A549 (cell line): Measurements from ENCODE around the gene NCOA4. TPM values are rescaled to one million over a fixed set of nuclear protein-coding genes. Genes with fewer than 3 reads are reported as not detected.

Experiments
- ATAC-seq, 2 experiments: fragments of 200-7000 bp in 1 of 2; fragments of >200 bp in 1 of 2; cut with Nextera tagmentation in 1 of 2; cut with Tn5 transposase in 1 of 2; 3 replicates each; pipeline versions ENCODE4 v1.8.0 to v1.9.1; 2018 to 2020; ENCODE audit warnings: mild to moderate bottlenecking in 1 of 2, moderate library complexity in 1 of 2
- CTCF ChIA-PET: fragments of 300-600 bp; sonication (Branson Sonifier 250); formaldehyde crosslinking; extraction: SDS; loops from one replicate; lab custom pipeline; 2021; ENCODE audit warnings: antibody characterized with exemption, inconsistent platforms; lab: Yijun Ruan, JAX
- POLR2A ChIA-PET: fragments of 350-600 bp; formaldehyde crosslinking; extraction: SDS; loops from one replicate; lab custom pipeline; 2021; ENCODE audit warnings: antibody characterized with exemption, inconsistent platforms; lab: Yijun Ruan, JAX
- DNase-seq, 2 experiments: peaks; one replicate each; pipeline versions ENCODE4 v3.0.0 to v3.0.0-alpha.2; 2011 to 2016; ENCODE audit warnings: low read depth in 1 of 2, low spot score in 1 of 2
- FAIRE-seq: peaks from 2 replicates; lab custom pipeline; 2011; peaks lifted over from hg19 to GRCh38; lab: Jason Lieb, UNC
- H3K27ac ChIP-seq, 2 experiments: fragments of >200 bp; sonication (Bioruptor Twin); formaldehyde crosslinking; 3 replicates each; pipeline ENCODE4 v1.5.1; 2016 to 2017
- H3K4me1 ChIP-seq: fragments of >200 bp; sonication (Bioruptor Twin); formaldehyde crosslinking; 3 replicates; pipeline ENCODE4 v1.6.1; 2016
- H3K4me2 ChIP-seq: fragments of >200 bp; sonication (Bioruptor Twin); formaldehyde crosslinking; 3 replicates; pipeline ENCODE4 v1.6.1; 2016
- H3K4me3 ChIP-seq: fragments of >200 bp; sonication (Bioruptor Twin); formaldehyde crosslinking; 3 replicates; pipeline ENCODE4 v1.5.1; 2016
- H3K9me3 ChIP-seq: fragments of >200 bp; sonication (Bioruptor Twin); formaldehyde crosslinking; 3 replicates; pipeline ENCODE4 v1.6.1; 2016
- BHLHE40 ChIP-seq: IDR thresholded peaks from 2 replicates; pipeline ENCODE4 v1.6.1; 2012; ENCODE audit warnings: low read depth, low read length, inconsistent platforms
- CHD2 ChIP-seq: fragments of 150-350 bp; IDR thresholded peaks from 2 replicates; pipeline ENCODE4 v1.6.1; 2014; ENCODE audit warnings: low read length; ENCODE audit not compliant: partially characterized antibody
- CHD4 ChIP-seq: fragments of 200-600 bp; sonication (generic); IDR thresholded peaks from 2 replicates; pipeline ENCODE4 v1.6.1; 2016; ENCODE audit warnings: antibody characterized with exemption, mild to moderate bottlenecking, borderline replicate concordance
- CTCF ChIP-seq: fragments of >200 bp; sonication (Bioruptor Twin); formaldehyde crosslinking; IDR thresholded peaks from 3 replicates; pipeline ENCODE4 v1.5.1; 2016
- EHF ChIP-seq: fragments of 250-450 bp; sonication (Bioruptor Pico); IDR thresholded peaks from 2 replicates; pipeline ENCODE4 v1.5.0; 2020; ENCODE audit warnings: mild to moderate bottlenecking
- EHMT2 ChIP-seq: fragments of 200-600 bp; sonication (generic); IDR thresholded peaks from 2 replicates; pipeline ENCODE4 v1.6.1; 2016; ENCODE audit warnings: antibody characterized with exemption, low read depth, mild to moderate bottlenecking, moderate library complexity
- ELK1 ChIP-seq: fragments of 150-350 bp; IDR thresholded peaks from 2 replicates; pipeline ENCODE4 v1.6.1; 2014; ENCODE audit warnings: low read depth, mild to moderate bottlenecking, low read length
- FOSB ChIP-seq: fragments of 250-450 bp; sonication (Bioruptor Pico); IDR thresholded peaks from 2 replicates; pipeline ENCODE4 v1.5.0; 2020; ENCODE audit warnings: mild to moderate bottlenecking, moderate library complexity
- FOXS1 ChIP-seq: fragments of 250-450 bp; sonication (Bioruptor Pico); IDR thresholded peaks from 2 replicates; pipeline ENCODE4 v1.5.0; 2020; ENCODE audit warnings: mild to moderate bottlenecking, moderate library complexity
- GATA3 ChIP-seq: IDR thresholded peaks from 2 replicates; pipeline ENCODE4 v1.6.1; 2012; ENCODE audit warnings: borderline replicate concordance
- HEYL ChIP-seq: fragments of 250-450 bp; sonication (Bioruptor Pico); IDR thresholded peaks from 2 replicates; pipeline ENCODE4 v1.8.0; 2021; ENCODE audit warnings: mild to moderate bottlenecking, moderate library complexity
- JUN ChIP-seq, 2 experiments: fragments of >200 bp; sonication (Bioruptor Twin); formaldehyde crosslinking; IDR thresholded peaks; 2 replicates in 1 of 2; 3 replicates in 1 of 2; pipeline ENCODE4 v1.6.1; 2016 to 2017
- JUNB ChIP-seq: fragments of >200 bp; sonication (Bioruptor Twin); formaldehyde crosslinking; IDR thresholded peaks from 2 replicates; pipeline ENCODE4 v1.6.1; 2016
- KDM5A ChIP-seq: fragments of 200-600 bp; sonication (generic); IDR thresholded peaks from 2 replicates; pipeline ENCODE4 v1.6.1; 2016; ENCODE audit warnings: antibody characterized with exemption, mild to moderate bottlenecking
- NPAS2 ChIP-seq: fragments of 250-450 bp; sonication (Bioruptor Pico); IDR thresholded peaks from 2 replicates; pipeline ENCODE4 v1.8.0; 2022; ENCODE audit warnings: mild to moderate bottlenecking, moderate library complexity, borderline replicate concordance
- NR3C1 ChIP-seq: fragments of >200 bp; sonication (Bioruptor Twin); formaldehyde crosslinking; IDR thresholded peaks from 3 replicates; pipeline ENCODE4 v1.6.1; 2017
- POLR2A ChIP-seq: IDR thresholded peaks from 2 replicates; pipeline ENCODE4 v1.6.1; 2012; ENCODE audit warnings: mild to moderate bottlenecking, low read length
- RAD21 ChIP-seq, 2 experiments: fragments of >200 bp in 1 of 2; sonication (Bioruptor Twin) in 1 of 2; formaldehyde crosslinking in 1 of 2; IDR thresholded peaks in 1 of 2; conservative IDR thresholded peaks in 1 of 2; 2 replicates in 1 of 2; 3 replicates in 1 of 2; pipeline ENCODE4 v1.6.1; 2012 to 2018; ENCODE audit warnings: inconsistent platforms in 1 of 2
- RCOR1 ChIP-seq: fragments of 150-350 bp; IDR thresholded peaks from 2 replicates; pipeline ENCODE4 v1.6.1; 2014; ENCODE audit warnings: antibody characterized with exemption, low read length, low read depth
- RFX5 ChIP-seq: fragments of 450-650 bp; IDR thresholded peaks from 2 replicates; pipeline ENCODE4 v1.7.1; 2014; ENCODE audit warnings: antibody characterized with exemption, mild to moderate bottlenecking, moderate library complexity
- SREBF2 ChIP-seq: fragments of 450-650 bp; IDR thresholded peaks from 2 replicates; pipeline ENCODE4 v1.6.1; 2014; ENCODE audit warnings: mild to moderate bottlenecking, moderate library complexity
- WGBS: methylation state at CpG from one replicate; pipeline ENCODE4 v1.1.6; 2017; ENCODE audit errors: missing lambda C conversion rate; 5-methylcytosine and 5-hydroxymethylcytosine counted together
- polyA plus RNA-seq, 4 experiments: library from polyadenylated mRNA; depleted of rRNA in 3 of 4; stranded (reverse); fragments of >200 nt; fragmentation: RNase III in 1 of 4; extraction: RNeasy Plus Mini Kit Qiagen cat#74134 plus additional on column Dnase treatment in 1 of 4; gene quantifications; 2 replicates in 3 of 4; 3 replicates in 1 of 4; pipeline ENCODE4 v1.2.3, GENCODE V29; 2011 to 2017

Gene NCOA4
- polyA plus RNA-seq, 2 of the 4 experiments (the other 2 are of a cell fraction) = 72.1 to 112 TPM

- Histone ChIP-seq H3K4me3 (no peak overlapping the region), H3K9me3 (no peaks in the 10 kb centered on the region), H3K4me1 (peaks cover 5% of the 10 kb centered on the region; the same call in 1 of the 3 replicates), H3K27ac (no peak overlapping the region)
- POLR2A ChIA-PET = no interaction called here
- DNase-seq (no peak), ATAC-seq (no peak)
- no peak for TF ChIP-seq GATA3
- no peak for TF ChIP-seq NPAS2 (CRISPR knock-in tag)
- TF ChIP-seq, all 56 proteins: peak for 0
- FAIRE-seq = no peak
- CTCF ChIA-PET = no interaction called here
- no peak overlapping the region for H3K4me2 ChIP-seq
These were observed 26.6 kb upstream of the NCOA4 start for GRCh38 chr10:46057038-46057437.

GRCh38 chr10:46055771-46056170 is 25.3 kb upstream of the NCOA4 start:
- Histone ChIP-seq H3K4me1 (peaks cover 6% of the 10 kb centered on the region; the same call in 1 of the 3 replicates), H3K9me3 (no peaks in the 10 kb centered on the region), H3K27ac (no peak overlapping the region), H3K4me3 (no peak overlapping the region), H3K4me2 (no peak overlapping the region)
- no peak for DNase-seq
- ChIA-PET CTCF (no interaction called here), POLR2A (no interaction called here)
- no peak for TF ChIP-seq JUN (IDR thresholded peaks at IDR 0.05)
- no peak for TF ChIP-seq RAD21 (conservative IDR thresholded peaks at IDR 0.05 in 1 of 2, IDR thresholded peaks at IDR 0.05 in 1 of 2)
- TF ChIP-seq SREBF2 = no peak
- no peak for TF ChIP-seq NPAS2 (CRISPR knock-in tag)
- no peak for TF ChIP-seq KDM5A
- TF ChIP-seq RCOR1 = no peak
- no peak for TF ChIP-seq CTCF
- TF ChIP-seq CHD4 = no peak
- TF ChIP-seq BHLHE40 = no peak
- no peak for TF ChIP-seq ELK1
- 67% methylated on average over 4 of the region's 4 CpGs for WGBS
- FAIRE-seq = no peak
- ATAC-seq = no peak

DNA sequence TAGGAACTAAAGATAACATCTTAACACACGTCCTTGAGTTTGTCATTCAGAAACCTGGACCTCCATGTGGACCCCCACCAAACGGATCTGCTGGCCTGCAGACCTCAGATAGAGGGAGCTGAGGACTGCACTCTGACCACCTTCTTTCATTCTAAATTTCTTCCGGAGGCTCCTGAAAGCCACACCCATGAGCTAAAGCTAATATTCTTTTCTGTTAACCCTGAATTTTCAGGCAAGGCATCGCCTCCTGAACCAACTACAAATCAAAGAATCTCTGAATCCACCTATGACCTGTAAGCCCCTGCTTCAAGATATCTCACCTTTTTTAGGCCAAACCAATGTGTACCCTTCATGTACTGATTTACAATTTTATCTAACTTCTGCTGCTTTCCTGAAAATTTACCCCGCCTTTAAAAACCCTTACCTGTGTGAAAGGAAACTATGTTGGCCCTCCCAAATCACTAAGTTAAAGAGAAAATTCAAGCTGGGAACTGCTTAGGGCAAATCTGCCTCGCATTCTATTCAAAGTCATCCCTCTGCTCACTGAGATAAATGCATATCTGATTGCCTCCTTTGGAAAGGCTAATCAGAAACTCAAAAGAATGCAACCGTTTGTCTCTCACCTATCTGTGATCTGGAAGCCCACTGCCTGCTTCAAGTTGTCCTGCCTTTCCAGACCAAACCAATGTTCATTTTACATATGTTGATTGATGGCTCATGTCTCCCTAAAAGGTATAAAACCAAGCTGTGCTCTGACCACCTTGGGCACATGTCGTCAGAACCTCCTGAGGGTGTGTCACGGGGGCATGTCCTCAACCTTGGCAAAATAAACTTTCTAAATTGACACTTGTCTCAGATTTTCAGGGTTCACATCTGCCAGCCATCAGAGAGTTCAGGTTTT is 23.4 kb upstream of the NCOA4 start:
- H3K4me3 ChIP-seq = no peak overlapping the region
- POLR2A ChIA-PET = no interaction called here
- CTCF ChIA-PET = interaction anchor here (1.0 kb wide), 1 partner anchor 24 kb away, joined by 3 read pairs; no protein-coding TSS in a partner anchor
- no peak overlapping the region for H3K27ac ChIP-seq
- DNase-seq (no peak), FAIRE-seq (no peak), ATAC-seq (no peak)
- no peak overlapping the region for H3K4me2 ChIP-seq
- H3K4me1 ChIP-seq = peaks cover 6% of the 10 kb centered on the region; the same call in 1 of the 3 replicates
- TF ChIP-seq NR3C1 = no peak
- TF ChIP-seq ELK1 = no peak
- TF ChIP-seq POLR2A = no peak
- no peak for TF ChIP-seq FOXS1 (CRISPR knock-in tag)
- no peak for TF ChIP-seq FOSB (CRISPR knock-in tag)
- no peak for TF ChIP-seq EHF (CRISPR knock-in tag)
- no peak for TF ChIP-seq RFX5
- TF ChIP-seq EHMT2 = no peak
- TF ChIP-seq JUNB = no peak
- no peak for TF ChIP-seq CHD2
- TF ChIP-seq KDM5A = no peak
- TF ChIP-seq HEYL (CRISPR knock-in tag) = no peak
- no peak for TF ChIP-seq CHD4
- no peaks in the 10 kb centered on the region for H3K9me3 ChIP-seq
- whole genome bisulfite sequencing = 56% methylated on average over 9 of the region's 9 CpGs
